NCI-H524 (cell line): ENCODE data around the gene SHCBP1.
A peak's percentile ranks its signal among the peaks of the same experiment; 100 is the strongest.
"Not testable (repeated sequence)": the region's sequence is repeated elsewhere in the genome, so short reads cannot be mapped to it uniquely, and the experiment has no call there.

ENCODE experiments used
- DNase-seq, 2 experiments: peaks; one replicate each; lab custom pipeline; 2025; lab: John Stamatoyannopoulos, UW

Gene SHCBP1

GRCh38 chr16:46621006-46621933 is at the start of gene SHCBP1:
SHCBP1 (minus strand) TSS chr16:46621379; CDS start chr16:46621359, 20 bp downstream.
- peak; percentile 86 to 88 for DNase-seq

GRCh38 chr16:46662123-46662522 is 40.9 kb upstream of the SHCBP1 start:
- no peak for DNase-seq

- no peak for DNase-seq
Observed at GRCh38 chr16:46658925-46659324, 37.7 kb upstream of the SHCBP1 start.

GRCh38 chr16:46651305-46651704 is 30.1 kb upstream of the SHCBP1 start:
- no peak for DNase-seq

- peak in 1 of 2 experiments; percentile 50 for DNase-seq
Observed at GRCh38 chr16:46650254-46650623, 29.1 kb upstream of the SHCBP1 start.

- no peak for DNase-seq
Observed at GRCh38 chr16:46649588-46650253, 28.5 kb upstream of the SHCBP1 start.

GRCh38 chr16:46648656-46649055 is 27.5 kb upstream of the SHCBP1 start:
- no peak for DNase-seq

- no peak for DNase-seq
Observed at GRCh38 chr16:46638947-46639925, 18.1 kb upstream of the SHCBP1 start.

- peak in 1 of 2 experiments; percentile 38 for DNase-seq
Observed at GRCh38 chr16:46632778-46633733, 11.9 kb upstream of the SHCBP1 start.

- DNase-seq, result peak; percentile 22 to 56
Observed at GRCh38 chr16:46629331-46630219, 8.4 kb upstream of the SHCBP1 start.

- no peak for DNase-seq
Observed at GRCh38 chr16:46627746-46628145, 6.6 kb upstream of the SHCBP1 start.

- not testable (repeated sequence) for DNase-seq
Observed at GRCh38 chr16:46626681-46627080, 5.5 kb upstream of the SHCBP1 start.

- DNase-seq, result not testable (repeated sequence)
Observed at GRCh38 chr16:46624862-46625261, 3.7 kb upstream of the SHCBP1 start.

GRCh38 chr16:46623707-46624106 is 2.5 kb upstream of the SHCBP1 start:
- not testable (repeated sequence) for DNase-seq

GRCh38 chr16:46623246-46623645 is 2.1 kb upstream of the SHCBP1 start:
- DNase-seq, result not testable (repeated sequence)

GRCh38 chr16:46621934-46622676 is 926 bp upstream of the SHCBP1 start:
- no peak for DNase-seq

- no peak for DNase-seq
Observed at GRCh38 chr16:46620266-46621005, 743 bp downstream of the SHCBP1 start.

GRCh38 chr16:46618516-46618915 is 2.7 kb downstream of the SHCBP1 start:
- DNase-seq, result no peak
